Jurkat, Clone E6-1 (cell line): ENCODE results near the gene CXCR5.

ENCODE experiments used
- DNase-seq: peaks from one replicate; pipeline ENCODE4 v3.0.0-alpha.2; 2011; ENCODE audit warnings: low read depth, low spot score
- H3K4me3 ChIP-seq: 2 replicates; pipeline ENCODE4 v1.5.1; 2011; ENCODE audit warnings: mild to moderate bottlenecking, low read length, control low read depth, moderate library complexity

Gene CXCR5

GRCh38 chr11:118908901-118909618 lies 25.4 kb downstream of the CXCR5 start:
- no peak for DNase-seq
- H3K4me3 ChIP-seq = no peak overlapping the region

GRCh38 chr11:118909619-118910308 lies 26.1 kb downstream of the CXCR5 start:
- H3K4me3 ChIP-seq = no peak overlapping the region
- no peak for DNase-seq

- no peak for DNase-seq
- H3K4me3 ChIP-seq = no peak overlapping the region
Measured at GRCh38 chr11:118910309-118911112, 26.8 kb downstream of the CXCR5 start.

- DNase-seq = no peak
- H3K4me3 ChIP-seq = no peak overlapping the region
Measured at GRCh38 chr11:118911113-118911879, 27.6 kb downstream of the CXCR5 start.

- DNase-seq = no peak
- H3K4me3 ChIP-seq = no peak overlapping the region
Measured at GRCh38 chr11:118911880-118912741, 28.4 kb downstream of the CXCR5 start.

GRCh38 chr11:118912742-118913410 lies 29.2 kb downstream of the CXCR5 start:
- no peak overlapping the region for H3K4me3 ChIP-seq
- no peak for DNase-seq

GRCh38 chr11:118913411-118914125 lies 29.9 kb downstream of the CXCR5 start:
- peak overlapping the region; percentile 37 for H3K4me3 ChIP-seq
- DNase-seq = peak; percentile 69

GRCh38 chr11:118914178-118914918 lies 30.7 kb downstream of the CXCR5 start:
- DNase-seq = peak; percentile 77
- peak overlapping the region; percentile 37 for H3K4me3 ChIP-seq

- no peak for DNase-seq
- no peak overlapping the region for H3K4me3 ChIP-seq
Measured at GRCh38 chr11:118914987-118915386, 31.3 kb downstream of the CXCR5 start.

- DNase-seq = no peak
- H3K4me3 ChIP-seq = no peak overlapping the region
Measured at GRCh38 chr11:118915396-118915795, 31.7 kb downstream of the CXCR5 start.

- no peak for DNase-seq
Measured at GRCh38 chr11:118915941-118916841, 32.5 kb downstream of the CXCR5 start.

GRCh38 chr11:118916842-118917388 lies 33.2 kb downstream of the CXCR5 start:
- DNase-seq = no peak
- no peak overlapping the region for H3K4me3 ChIP-seq

More at GRCh38 chr11:118915941-118916841, 32.5 kb downstream of the CXCR5 start:
- no peak overlapping the region for H3K4me3 ChIP-seq

GRCh38 chr11:118917481-118918127 lies 33.9 kb downstream of the CXCR5 start:
- H3K4me3 ChIP-seq = no peak overlapping the region

GRCh38 chr11:118918128-118918685 lies 34.5 kb downstream of the CXCR5 start:
- no peak for DNase-seq
- no peak overlapping the region for H3K4me3 ChIP-seq

More at GRCh38 chr11:118917481-118918127, 33.9 kb downstream of the CXCR5 start:
- no peak for DNase-seq
